GM23338 (cell line): Measurements from ENCODE around the gene PLPP6. TPM values are rescaled to one million over a fixed set of nuclear protein-coding genes. Genes with fewer than 3 reads are reported as not detected.

Experiments
- ATAC-seq: fragments of 200-7000 bp; cut with Tn5 transposase; 3 replicates; pipeline ENCODE4 v1.9.1; 2020
- DNase-seq: peaks from one replicate; pipeline ENCODE4 v3.0.0-alpha.2; 2015; ENCODE audit warnings: low spot score
- H2AFZ ChIP-seq: fragments of 200-600 bp; sonication (generic); 2 replicates; pipeline ENCODE4 v1.8.0; 2016; ENCODE audit warnings: antibody characterized with exemption, mild to moderate bottlenecking, moderate library complexity
- H3F3A ChIP-seq: fragments of 200-600 bp; sonication (generic); replicated peaks from 2 replicates; pipeline ENCODE4 v1.8.0; 2017; ENCODE audit warnings: antibody characterized with exemption, mixed run types, low read depth
- H3K27ac ChIP-seq: fragments of 200-600 bp; sonication (generic); 2 replicates; pipeline ENCODE4 v1.6.1; 2016; ENCODE audit warnings: low read depth
- H3K27me3 ChIP-seq: fragments of 200-600 bp; sonication (generic); 2 replicates; pipeline ENCODE4 v1.8.0; 2016; ENCODE audit warnings: mild to moderate bottlenecking, mixed run types, moderate library complexity; ENCODE audit not compliant: insufficient read depth
- H3K36me3 ChIP-seq: fragments of 200-600 bp; sonication (generic); 2 replicates; pipeline ENCODE4 v1.8.0; 2016; ENCODE audit warnings: mild to moderate bottlenecking; ENCODE audit not compliant: insufficient read depth
- H3K4me1 ChIP-seq: fragments of 200-600 bp; sonication (generic); 2 replicates; pipeline ENCODE4 v1.8.0; 2016; ENCODE audit warnings: mild to moderate bottlenecking, moderate library complexity; ENCODE audit not compliant: insufficient read depth
- H3K4me2 ChIP-seq: fragments of 200-600 bp; sonication (generic); 2 replicates; pipeline ENCODE4 v1.7.1; 2017; ENCODE audit warnings: mixed run types
- H3K4me3 ChIP-seq: fragments of 200-600 bp; sonication (generic); 2 replicates; pipeline ENCODE4 v1.6.1; 2016; ENCODE audit warnings: mixed run types
- H3K79me2 ChIP-seq: fragments of 200-600 bp; sonication (generic); replicated peaks from 2 replicates; pipeline ENCODE4 v1.8.0; 2017; ENCODE audit warnings: mild to moderate bottlenecking; ENCODE audit not compliant: insufficient read depth
- H3K9me2 ChIP-seq: fragments of 200-600 bp; sonication (generic); 2 replicates; pipeline ENCODE4 v1.8.0; 2017; ENCODE audit not compliant: insufficient read depth
- H4K20me1 ChIP-seq: fragments of 200-600 bp; sonication (generic); replicated peaks from 2 replicates; pipeline ENCODE4 v1.8.0; 2017; ENCODE audit warnings: mild to moderate bottlenecking; ENCODE audit not compliant: insufficient read depth
- H3K27ac Mint-ChIP-seq: 2 replicates; pipeline ENCODE4 v1.8.0; 2020; ENCODE audit warnings: inconsistent platforms, mild to moderate bottlenecking, moderate library complexity, mixed read lengths
- H3K27me3 Mint-ChIP-seq: 3 replicates; pipeline ENCODE4 v1.8.0; 2022; ENCODE audit warnings: low read depth, mild to moderate bottlenecking, moderate library complexity, mixed read lengths, inconsistent platforms; ENCODE audit not compliant: insufficient read depth, poor library complexity
- H3K36me3 Mint-ChIP-seq: 3 replicates; pipeline ENCODE4 v1.8.0; 2021; ENCODE audit warnings: low read depth, mild to moderate bottlenecking, inconsistent platforms, moderate library complexity, mixed read lengths
- H3K4me1 Mint-ChIP-seq: 3 replicates; pipeline ENCODE4 v1.8.0; 2020; ENCODE audit warnings: mild to moderate bottlenecking, inconsistent platforms, mixed read lengths
- H3K4me3 Mint-ChIP-seq: 3 replicates; pipeline ENCODE4 v1.8.0; 2021; ENCODE audit warnings: moderate library complexity, mild to moderate bottlenecking, inconsistent platforms, mixed read lengths
- H3K9me3 Mint-ChIP-seq: 3 replicates; pipeline ENCODE4 v1.8.0; 2020; ENCODE audit warnings: moderate library complexity, mild to moderate bottlenecking, inconsistent platforms, mixed read lengths
- CREB1 ChIP-seq: fragments of 250-450 bp; sonication (Bioruptor Pico); IDR thresholded peaks from 2 replicates; pipeline ENCODE4 v1.5.0; 2020; ENCODE audit warnings: low read depth, mild to moderate bottlenecking, moderate library complexity
- EZH2 ChIP-seq: fragments of 200-600 bp; sonication (generic); IDR thresholded peaks from one replicate; pipeline ENCODE4 v1.8.0; 2017; ENCODE audit warnings: antibody characterized with exemption, mild to moderate bottlenecking, low read depth; ENCODE audit not compliant: unreplicated experiment
- EZH2phosphoT487 ChIP-seq: fragments of 200-600 bp; sonication (generic); IDR thresholded peaks from one replicate; pipeline ENCODE4 v1.8.1; 2018; ENCODE audit warnings: antibody characterized with exemption; ENCODE audit not compliant: unreplicated experiment
- JUNB ChIP-seq: IDR thresholded peaks from one replicate; pipeline ENCODE4 v1.6.1; 2016; ENCODE audit warnings: antibody characterized with exemption; ENCODE audit not compliant: unreplicated experiment
- NANOG ChIP-seq: IDR thresholded peaks from 2 replicates; pipeline ENCODE4 v1.6.1; 2016; ENCODE audit warnings: antibody characterized with exemption, borderline replicate concordance
- POLR2AphosphoS5 ChIP-seq: IDR thresholded peaks from 2 replicates; pipeline ENCODE4 v1.6.1; 2016; ENCODE audit warnings: antibody characterized with exemption, low read depth
- REST ChIP-seq: IDR thresholded peaks from one replicate; pipeline ENCODE4 v1.6.1; 2018; ENCODE audit warnings: antibody characterized with exemption; ENCODE audit not compliant: unreplicated experiment
- STAT1 ChIP-seq: IDR thresholded peaks from one replicate; pipeline ENCODE4 v1.6.1; 2016; ENCODE audit warnings: antibody characterized with exemption; ENCODE audit not compliant: unreplicated experiment
- ZNF114 ChIP-seq: fragments of 250-450 bp; sonication (Bioruptor Pico); IDR thresholded peaks from 2 replicates; pipeline ENCODE4 v1.5.0; 2020; ENCODE audit warnings: mild to moderate bottlenecking, moderate library complexity
- ZNF331 ChIP-seq: fragments of 250-450 bp; sonication (Bioruptor Pico); IDR thresholded peaks from 2 replicates; pipeline ENCODE4 v1.5.0; 2020; ENCODE audit warnings: low read depth, mild to moderate bottlenecking, moderate library complexity
- polyA plus RNA-seq: library from polyadenylated mRNA; unstranded; fragments of >200 nt; fragmentation: Nextera tagmentation; extraction: Ambion mirVana; gene quantifications from 2 replicates; pipeline ENCODE4 v1.2.1, GENCODE V29; 2016
- total RNA-seq: library from RNA; depleted of rRNA; stranded (reverse); fragments of >200 nt; shearing (Covaris generic); gene quantifications from 2 replicates; pipeline ENCODE4 v1.2.3, GENCODE V29; 2014
- TF ChIP-seq, protein P1 (sequence below), 2 experiments: fragments of 200-600 bp in 1 of 2; sonication (generic) in 1 of 2; conservative IDR thresholded peaks; 2 replicates each; pipeline versions ENCODE4 v1.5.1 to v1.6.1; 2016 to 2017; ENCODE audit warnings: antibody characterized with exemption in 2 of 2, low read depth in 2 of 2, mild to moderate bottlenecking in 2 of 2, moderate library complexity in 1 of 2
- TF ChIP-seq, protein P2 (sequence below): IDR thresholded peaks from 2 replicates; pipeline ENCODE4 v1.6.1; 2016; ENCODE audit warnings: antibody characterized with exemption

Gene PLPP6
- total and polyA plus RNA-seq, 2 experiments from 2014 or later = 6.3 to 13.2 TPM

DNA sequence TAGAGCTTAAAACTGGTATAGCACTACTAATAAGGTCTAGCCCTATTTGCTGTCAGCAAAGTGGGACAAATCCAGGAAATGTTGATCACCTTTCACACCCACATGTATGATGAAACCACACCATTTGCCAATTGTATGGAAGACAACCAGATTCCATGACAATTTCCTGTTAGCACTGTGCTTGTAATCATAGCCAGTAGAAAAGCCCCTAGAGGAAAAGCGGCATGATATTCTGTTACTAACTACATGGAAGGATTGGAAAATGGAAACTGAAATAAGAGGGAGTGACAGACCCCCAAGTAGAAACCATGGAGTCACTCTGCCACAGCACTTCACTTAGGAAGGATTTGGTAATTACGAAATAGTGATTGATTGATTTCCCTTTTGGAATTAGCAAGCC is 3.3 kb downstream of the PLPP6 start:
- no peaks in the 10 kb centered on the region for H4K20me1 ChIP-seq
- DNase-seq (no peak), ATAC-seq (no peak)
- Mint-ChIP-seq H3K27ac (no peak overlapping the region), H3K27me3 (peaks cover 5% of the 10 kb centered on the region), H3K36me3 (peaks cover under 1% of the 10 kb centered on the region; the same call in 1 of the 3 replicates), H3K4me1 (peaks cover 55% of the 10 kb centered on the region), H3K4me3 (peak overlapping the region; percentile 75), H3K9me3 (no peaks in the 10 kb centered on the region)
- H3K36me3 ChIP-seq = no peaks in the 10 kb centered on the region
- H3K4me1 ChIP-seq = peaks cover 41% of the 10 kb centered on the region
- no peaks in the 10 kb centered on the region for H3K9me2 ChIP-seq
- peaks cover 13% of the 10 kb centered on the region; the same call in 1 of the 2 replicates for H3K79me2 ChIP-seq
- 0 out of 2 replicates have a peak, but pooled peaks cover 2% of the 10 kb centered on the region for H3K27me3 ChIP-seq
- no peaks in the 10 kb centered on the region for H3F3A ChIP-seq
- no peak overlapping the region for H2AFZ ChIP-seq
- H3K4me2 ChIP-seq = peak overlapping the region; percentile 89
- H3K4me3 ChIP-seq = peak overlapping the region; percentile 79
- H3K27ac ChIP-seq = no peak overlapping the region
- TF ChIP-seq POLR2AphosphoS5 = no peak
- TF ChIP-seq JUNB = no peak
- no peak for TF ChIP-seq STAT1
- no peak for TF ChIP-seq EZH2
- no peak for TF ChIP-seq ZNF114 (CRISPR knock-in tag)
- TF ChIP-seq ZNF331 (CRISPR knock-in tag) = no peak

- ATAC-seq = peak; percentile 4; the same call in 2 of the 3 replicates
- peak within 1 kb of the TSS; percentile 73 for H2AFZ ChIP-seq
- H3K9me2 ChIP-seq = no peaks in the 10 kb centered on the region
- TF ChIP-seq, protein P1, sequence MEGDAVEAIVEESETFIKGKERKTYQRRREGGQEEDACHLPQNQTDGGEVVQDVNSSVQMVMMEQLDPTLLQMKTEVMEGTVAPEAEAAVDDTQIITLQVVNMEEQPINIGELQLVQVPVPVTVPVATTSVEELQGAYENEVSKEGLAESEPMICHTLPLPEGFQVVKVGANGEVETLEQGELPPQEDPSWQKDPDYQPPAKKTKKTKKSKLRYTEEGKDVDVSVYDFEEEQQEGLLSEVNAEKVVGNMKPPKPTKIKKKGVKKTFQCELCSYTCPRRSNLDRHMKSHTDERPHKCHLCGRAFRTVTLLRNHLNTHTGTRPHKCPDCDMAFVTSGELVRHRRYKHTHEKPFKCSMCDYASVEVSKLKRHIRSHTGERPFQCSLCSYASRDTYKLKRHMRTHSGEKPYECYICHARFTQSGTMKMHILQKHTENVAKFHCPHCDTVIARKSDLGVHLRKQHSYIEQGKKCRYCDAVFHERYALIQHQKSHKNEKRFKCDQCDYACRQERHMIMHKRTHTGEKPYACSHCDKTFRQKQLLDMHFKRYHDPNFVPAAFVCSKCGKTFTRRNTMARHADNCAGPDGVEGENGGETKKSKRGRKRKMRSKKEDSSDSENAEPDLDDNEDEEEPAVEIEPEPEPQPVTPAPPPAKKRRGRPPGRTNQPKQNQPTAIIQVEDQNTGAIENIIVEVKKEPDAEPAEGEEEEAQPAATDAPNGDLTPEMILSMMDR (conservative IDR thresholded peaks at IDR 0.05; ENCODE audit: low read depth in 2 of 2) = peak in 1 of 2 experiments; percentile 22; a peak in 2 of 4 replicates
- TF ChIP-seq ZNF114 (CRISPR knock-in tag) (no peak), POLR2AphosphoS5 (peak; percentile 38; the same call in 1 of the 2 replicates)
- Mint-ChIP-seq H3K9me3 (no peaks in the 10 kb centered on the region), H3K36me3 (no peaks in the 10 kb centered on the region), H3K4me3 (peak within 1 kb of the TSS; percentile 75), H3K27me3 (peaks cover 5% of the 10 kb centered on the region), H3K4me1 (peaks cover 63% of the 10 kb centered on the region), H3K27ac (peak within 1 kb of the TSS; percentile 70)
- no peaks in the 10 kb centered on the region for H3K36me3 ChIP-seq
- peak within 1 kb of the TSS; percentile 89 for H3K4me2 ChIP-seq
- H3K79me2 ChIP-seq = peaks cover 13% of the 10 kb centered on the region; the same call in 1 of the 2 replicates
- H3K4me1 ChIP-seq = peaks cover 44% of the 10 kb centered on the region
- H3K4me3 ChIP-seq = peak within 1 kb of the TSS; percentile 79
- H4K20me1 ChIP-seq = no peaks in the 10 kb centered on the region
- no peak within 1 kb of the TSS for H3K27ac ChIP-seq
- H3K27me3 ChIP-seq = 0 out of 2 replicates have a peak, but pooled peaks cover 2% of the 10 kb centered on the region
- DNase-seq = peak; percentile 61
- no peaks in the 10 kb centered on the region for H3F3A ChIP-seq
These were observed 4.1 kb downstream of the PLPP6 start, which contains the start of gene SPATA6L for GRCh38 chr9:4666042-4666699. Gene SPATA6L (minus strand): TSS chr9:4666480. CDS start chr9:4666250, 230 bp downstream.

GRCh38 chr9:4667681-4668080 is 5.6 kb downstream of the PLPP6 start:
- Histone ChIP-seq H3K27me3 (0 out of 2 replicates have a peak, but pooled peaks cover 2% of the 10 kb centered on the region), H3K4me2 (no peak overlapping the region), H3K36me3 (no peaks in the 10 kb centered on the region), H3K9me2 (no peaks in the 10 kb centered on the region), H2AFZ (no peak overlapping the region), H4K20me1 (no peaks in the 10 kb centered on the region), H3K4me1 (peaks cover 41% of the 10 kb centered on the region), H3F3A (no peaks in the 10 kb centered on the region), H3K4me3 (no peak overlapping the region), H3K79me2 (peaks cover 13% of the 10 kb centered on the region; the same call in 1 of the 2 replicates), H3K27ac (no peak overlapping the region)
- no peak overlapping the region for H3K4me3 Mint-ChIP-seq
- ATAC-seq (no peak), DNase-seq (no peak)
- no peaks in the 10 kb centered on the region for H3K27me3 Mint-ChIP-seq
- no peak overlapping the region for H3K27ac Mint-ChIP-seq
- no peaks in the 10 kb centered on the region for H3K9me3 Mint-ChIP-seq
- peaks cover 56% of the 10 kb centered on the region for H3K4me1 Mint-ChIP-seq
- no peaks in the 10 kb centered on the region for H3K36me3 Mint-ChIP-seq
- TF ChIP-seq, protein P2, sequence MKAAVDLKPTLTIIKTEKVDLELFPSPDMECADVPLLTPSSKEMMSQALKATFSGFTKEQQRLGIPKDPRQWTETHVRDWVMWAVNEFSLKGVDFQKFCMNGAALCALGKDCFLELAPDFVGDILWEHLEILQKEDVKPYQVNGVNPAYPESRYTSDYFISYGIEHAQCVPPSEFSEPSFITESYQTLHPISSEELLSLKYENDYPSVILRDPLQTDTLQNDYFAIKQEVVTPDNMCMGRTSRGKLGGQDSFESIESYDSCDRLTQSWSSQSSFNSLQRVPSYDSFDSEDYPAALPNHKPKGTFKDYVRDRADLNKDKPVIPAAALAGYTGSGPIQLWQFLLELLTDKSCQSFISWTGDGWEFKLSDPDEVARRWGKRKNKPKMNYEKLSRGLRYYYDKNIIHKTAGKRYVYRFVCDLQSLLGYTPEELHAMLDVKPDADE = no peak
- no peak for TF ChIP-seq ZNF114 (CRISPR knock-in tag)
- no peak for TF ChIP-seq NANOG
- no peak for TF ChIP-seq STAT1
- TF ChIP-seq REST = no peak
- no peak for TF ChIP-seq POLR2AphosphoS5
- TF ChIP-seq CREB1 (CRISPR knock-in tag) = no peak
- TF ChIP-seq EZH2phosphoT487 = no peak
